OCI-LY7 (cell line): Measurements from ENCODE around the gene PCYT1B. TPM values are rescaled to one million over a fixed set of nuclear protein-coding genes. Genes with fewer than 3 reads are reported as not detected.
"Not testable (repeated sequence)": the region's sequence is repeated elsewhere in the genome, so short reads cannot be mapped to it uniquely, and the experiment has no call there.

Experiments used
- BruUV-seq: library from RNA; stranded (reverse); fragments of 400-500 nt; replicated peaks from 2 replicates; lab custom pipeline; 2021; lab: Mats Ljungman, UMichigan
- CTCF ChIA-PET: fragments of 300-600 bp; sonication (Branson Sonifier 250); formaldehyde crosslinking; loops from one replicate; lab custom pipeline; 2022; ENCODE audit warnings: antibody characterized with exemption; ENCODE audit not compliant: unreplicated experiment; lab: Charles Lee
- POLR2A ChIA-PET: fragments of 300-600 bp; sonication (Branson Sonifier 250); formaldehyde crosslinking; loops from one replicate; lab custom pipeline; 2022; ENCODE audit warnings: antibody characterized with exemption; lab: Charles Lee
- DNase-seq: peaks from one replicate; pipeline ENCODE4 v3.0.0-alpha.2; 2015; ENCODE audit warnings: low spot score
- H2AFZ ChIP-seq: fragments of 200-600 bp; sonication (generic), shearing (Covaris generic); 2 replicates; pipeline ENCODE4 v1.6.1; 2014; ENCODE audit warnings: mild to moderate bottlenecking, antibody characterized with exemption, low read length, moderate library complexity
- H3K27ac ChIP-seq: fragments of 200-600 bp; sonication (generic); 2 replicates; pipeline ENCODE4 v1.5.1; 2014; ENCODE audit warnings: mixed run types, low read depth, mild to moderate bottlenecking, moderate library complexity, low read length, inconsistent platforms; ENCODE audit not compliant: poor library complexity, severe bottlenecking
- H3K36me3 ChIP-seq: fragments of 200-600 bp; sonication (generic); 2 replicates; pipeline ENCODE4 v1.6.1; 2014; ENCODE audit warnings: mild to moderate bottlenecking, antibody characterized with exemption, low read length, moderate library complexity, mixed read lengths; ENCODE audit not compliant: insufficient read depth
- H3K4me1 ChIP-seq: fragments of 200-600 bp; sonication (generic); 2 replicates; pipeline ENCODE4 v1.5.1; 2014; ENCODE audit warnings: mild to moderate bottlenecking, low read length; ENCODE audit not compliant: insufficient read depth, poor library complexity, severe bottlenecking
- H3K4me2 ChIP-seq: fragments of 200-600 bp; sonication (generic); 2 replicates; pipeline ENCODE4 v1.6.1; 2014; ENCODE audit warnings: mild to moderate bottlenecking, low read length
- H3K4me3 ChIP-seq: fragments of 200-600 bp; sonication (generic); 2 replicates; pipeline ENCODE4 v1.5.1; 2014; ENCODE audit warnings: mild to moderate bottlenecking, low read depth, low read length; ENCODE audit not compliant: poor library complexity, severe bottlenecking
- H3K79me2 ChIP-seq: fragments of 200-600 bp; sonication (generic); 2 replicates; pipeline ENCODE4 v1.6.1; 2016; ENCODE audit warnings: low read depth, mild to moderate bottlenecking, low read length, moderate library complexity, mixed read lengths; ENCODE audit not compliant: insufficient read depth
- H3K9me2 ChIP-seq: fragments of 200-600 bp; sonication (generic); 2 replicates; pipeline ENCODE4 v1.6.1; 2016; ENCODE audit warnings: mild to moderate bottlenecking, low read length, mixed read lengths; ENCODE audit not compliant: insufficient read depth
- H3K9me3 ChIP-seq: fragments of 200-600 bp; sonication (generic); 2 replicates; pipeline ENCODE4 v1.6.1; 2014; ENCODE audit warnings: mild to moderate bottlenecking, mixed run types, low read length, mixed read lengths
- H4K20me1 ChIP-seq: fragments of 200-600 bp; sonication (generic); 2 replicates; pipeline ENCODE4 v1.6.1; 2014; ENCODE audit warnings: mild to moderate bottlenecking, antibody characterized with exemption, low read length, moderate library complexity, mixed read lengths; ENCODE audit not compliant: insufficient read depth
- CTCF ChIP-seq: fragments of 200-600 bp; sonication (generic); conservative IDR thresholded peaks from 2 replicates; pipeline ENCODE4 v1.5.1; 2014; ENCODE audit warnings: mild to moderate bottlenecking, antibody characterized with exemption, low read length, moderate library complexity, mixed read lengths
- EZH2phosphoT487 ChIP-seq: fragments of 200-600 bp; sonication (generic); IDR thresholded peaks from 2 replicates; pipeline ENCODE4 v1.6.1; 2018; ENCODE audit warnings: low read depth, borderline replicate concordance, mild to moderate bottlenecking, mixed run types, antibody characterized with exemption, low read length, moderate library complexity, mixed read lengths
- intact Hi-C: fragments of 100-400 bp; cut with micrococcal nuclease; formaldehyde crosslinking; loops from one replicate; pipeline ENCODE4 v1.10.0; 2022; ENCODE audit not compliant: unreplicated experiment
- total RNA-seq, 2 experiments: library from RNA; depleted of rRNA in 1 of 2; stranded (reverse); fragments of >200 nt in 1 of 2; shearing (Covaris generic) in 1 of 2; gene quantifications; 2 replicates each; pipeline ENCODE4 v1.2.3, GENCODE V29; 2014 to 2022

The PCYT1B gene
- total RNA-seq, 2 experiments from 2014 or later = not detected

DNA sequence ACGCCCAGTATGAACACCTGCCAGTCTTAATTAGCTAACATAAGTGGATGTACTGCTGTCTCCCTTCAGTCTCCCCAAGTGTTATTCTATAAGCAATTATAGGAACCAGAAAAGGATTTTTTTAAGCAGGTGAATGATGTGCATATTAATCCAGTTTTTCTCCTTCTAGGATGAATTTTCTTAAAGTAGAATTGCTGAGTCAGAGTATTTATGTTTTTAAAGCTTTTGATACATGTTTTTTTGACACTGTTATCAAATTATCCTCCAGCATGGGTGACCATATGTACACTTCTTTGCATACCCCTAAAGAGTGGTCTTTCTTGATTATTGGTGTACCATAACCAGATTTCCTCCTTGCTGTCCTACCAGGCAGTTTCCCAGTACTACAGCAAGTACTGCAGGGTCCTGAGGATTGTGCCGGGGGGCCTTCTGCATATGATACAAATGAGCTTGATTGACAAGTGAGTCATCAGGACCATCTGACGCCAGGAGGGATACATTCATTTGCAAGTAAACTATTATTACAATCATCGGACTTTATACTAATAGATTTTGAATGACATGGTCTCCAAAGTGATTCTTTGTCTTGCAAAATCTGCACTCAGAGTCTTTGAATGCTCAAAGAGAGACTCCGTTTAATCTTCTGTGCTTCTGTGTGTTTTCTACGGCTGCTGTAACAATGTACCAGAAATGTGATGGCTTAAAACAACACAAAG, 10.7 kb upstream of the PCYT1B start:
- H3K4me2 ChIP-seq = no peak overlapping the region
- H3K4me1 ChIP-seq = no peaks in the 10 kb centered on the region
- intact Hi-C loops = no loop called here
- H4K20me1 ChIP-seq = no peaks in the 10 kb centered on the region
- no peak overlapping the region for H3K4me3 ChIP-seq
- TF ChIP-seq CTCF (no peak), EZH2phosphoT487 (no peak)
- no peak for DNase-seq
- no peak overlapping the region for H3K27ac ChIP-seq
- POLR2A ChIA-PET = interaction anchor here (0.6 kb wide), 1 partner anchor 400 kb away, joined by 4 read pairs; no protein-coding TSS in a partner anchor
- H3K36me3 ChIP-seq = no peaks in the 10 kb centered on the region
- no peaks in the 10 kb centered on the region for H3K9me3 ChIP-seq
- CTCF ChIA-PET = no interaction called here
- no peaks in the 10 kb centered on the region for H3K9me2 ChIP-seq
- H3K79me2 ChIP-seq = no peaks in the 10 kb centered on the region
- BruUV-seq = no TSS peak
- H2AFZ ChIP-seq = no peak overlapping the region

- H3K9me2 ChIP-seq, H2AFZ ChIP-seq, H3K4me3 ChIP-seq, intact Hi-C loops, BruUV-seq, H3K79me2 ChIP-seq, DNase-seq, H3K4me2 ChIP-seq, H4K20me1 ChIP-seq, H3K36me3 ChIP-seq, H3K27ac ChIP-seq, CTCF ChIA-PET, H3K4me1 ChIP-seq, H3K9me3 ChIP-seq: not testable (repeated sequence)
- POLR2A ChIA-PET = interaction anchor here (0.7 kb wide), 1 partner anchor 933 kb away, joined by 7 read pairs; no protein-coding TSS in a partner anchor
Observed at GRCh38 chrX:24655679-24656078, 8.5 kb upstream of the PCYT1B start.

DNA sequence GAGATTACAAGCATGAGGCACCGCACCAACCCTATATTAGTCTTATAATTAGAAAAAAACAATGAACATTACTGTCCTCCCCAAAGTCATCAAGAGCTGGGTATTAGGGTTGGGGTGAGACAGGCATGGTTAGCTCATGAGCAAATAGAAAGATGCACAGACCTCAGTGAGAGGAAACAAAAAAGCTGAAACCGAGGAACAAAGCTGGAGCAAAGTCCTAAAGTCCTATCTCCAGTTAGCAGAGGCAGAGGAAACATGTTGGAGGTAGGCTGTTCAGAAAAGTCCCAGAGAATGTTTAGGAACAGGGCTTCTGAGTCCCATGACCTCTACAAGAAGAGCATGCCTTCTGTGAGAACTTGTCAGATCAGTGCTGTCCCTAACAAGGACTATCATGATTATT, 4.6 kb upstream of the PCYT1B start:
- CTCF ChIA-PET = no interaction called here
- POLR2A ChIA-PET = interaction anchor here (0.6 kb wide), 1 partner anchor 370 kb away, joined by 8 read pairs; no protein-coding TSS in a partner anchor
- Histone ChIP-seq H3K36me3 (no peaks in the 10 kb centered on the region), H2AFZ (no peak overlapping the region), H3K4me3 (no peak overlapping the region), H3K9me3 (no peaks in the 10 kb centered on the region), H4K20me1 (no peaks in the 10 kb centered on the region), H3K9me2 (no peaks in the 10 kb centered on the region), H3K4me2 (no peak overlapping the region), H3K4me1 (no peaks in the 10 kb centered on the region), H3K79me2 (no peaks in the 10 kb centered on the region), H3K27ac (no peak overlapping the region)
- DNase-seq = no peak
- TF ChIP-seq CTCF (no peak), EZH2phosphoT487 (no peak)
- BruUV-seq = no TSS peak
- intact Hi-C loops = no loop called here
